ENCODE results near the gene NCMAP. TPM values are rescaled to one million over a fixed set of nuclear protein-coding genes. Genes with fewer than 3 reads are reported as not detected.

Gene NCMAP
- total RNA-seq, 6 experiments from 2014 or later = not detected

- Mint-ChIP-seq H3K9me3 (no peaks in the 10 kb centered on the region), H3K27me3 (ENCODE audit: insufficient read depth) (peaks cover 23% of the 10 kb centered on the region), H3K4me3 (no peak overlapping the region), H3K4me1 (ENCODE audit: low read depth) (peaks cover 21% of the 10 kb centered on the region), H3K36me3 (ENCODE audit: low read depth) (no peaks in the 10 kb centered on the region), H3K27ac (no peak overlapping the region)
- no peak for DNase-seq
- TF ChIP-seq, protein P1, sequence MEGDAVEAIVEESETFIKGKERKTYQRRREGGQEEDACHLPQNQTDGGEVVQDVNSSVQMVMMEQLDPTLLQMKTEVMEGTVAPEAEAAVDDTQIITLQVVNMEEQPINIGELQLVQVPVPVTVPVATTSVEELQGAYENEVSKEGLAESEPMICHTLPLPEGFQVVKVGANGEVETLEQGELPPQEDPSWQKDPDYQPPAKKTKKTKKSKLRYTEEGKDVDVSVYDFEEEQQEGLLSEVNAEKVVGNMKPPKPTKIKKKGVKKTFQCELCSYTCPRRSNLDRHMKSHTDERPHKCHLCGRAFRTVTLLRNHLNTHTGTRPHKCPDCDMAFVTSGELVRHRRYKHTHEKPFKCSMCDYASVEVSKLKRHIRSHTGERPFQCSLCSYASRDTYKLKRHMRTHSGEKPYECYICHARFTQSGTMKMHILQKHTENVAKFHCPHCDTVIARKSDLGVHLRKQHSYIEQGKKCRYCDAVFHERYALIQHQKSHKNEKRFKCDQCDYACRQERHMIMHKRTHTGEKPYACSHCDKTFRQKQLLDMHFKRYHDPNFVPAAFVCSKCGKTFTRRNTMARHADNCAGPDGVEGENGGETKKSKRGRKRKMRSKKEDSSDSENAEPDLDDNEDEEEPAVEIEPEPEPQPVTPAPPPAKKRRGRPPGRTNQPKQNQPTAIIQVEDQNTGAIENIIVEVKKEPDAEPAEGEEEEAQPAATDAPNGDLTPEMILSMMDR (IDR thresholded peaks at IDR 0.05) = no peak
Observed at GRCh38 chr1:24619376-24619775, 63.5 kb downstream of the NCMAP start.

DNA sequence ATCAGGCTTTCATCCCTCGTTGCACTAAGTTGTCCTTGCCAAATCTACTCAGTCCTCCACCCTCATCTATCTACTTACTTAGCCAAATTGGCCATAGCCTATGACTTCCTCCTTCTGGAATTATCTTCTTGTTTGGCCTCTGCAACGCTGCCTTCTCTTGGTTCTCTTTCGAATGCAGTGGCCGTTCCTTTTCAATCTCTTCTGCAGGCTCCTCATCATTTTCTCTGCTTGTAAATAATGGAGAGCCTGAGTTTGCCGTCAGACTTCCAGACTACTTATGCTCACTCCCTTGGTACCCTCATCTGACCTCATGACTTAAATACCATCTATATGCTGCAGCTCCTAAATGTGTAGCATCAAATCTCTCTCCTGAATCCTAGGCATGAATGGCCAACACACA, 64.8 kb downstream of the NCMAP start:
- Mint-ChIP-seq H3K4me1 (ENCODE audit: low read depth) (peaks cover 21% of the 10 kb centered on the region), H3K36me3 (ENCODE audit: low read depth) (no peaks in the 10 kb centered on the region; the same call in 1 of the 2 replicates), H3K27me3 (ENCODE audit: insufficient read depth) (peaks cover 25% of the 10 kb centered on the region), H3K27ac (no peak overlapping the region), H3K4me3 (no peak overlapping the region), H3K9me3 (no peaks in the 10 kb centered on the region)
- TF ChIP-seq, protein P1 (IDR thresholded peaks at IDR 0.05) = no peak
- DNase-seq = no peak

DNA sequence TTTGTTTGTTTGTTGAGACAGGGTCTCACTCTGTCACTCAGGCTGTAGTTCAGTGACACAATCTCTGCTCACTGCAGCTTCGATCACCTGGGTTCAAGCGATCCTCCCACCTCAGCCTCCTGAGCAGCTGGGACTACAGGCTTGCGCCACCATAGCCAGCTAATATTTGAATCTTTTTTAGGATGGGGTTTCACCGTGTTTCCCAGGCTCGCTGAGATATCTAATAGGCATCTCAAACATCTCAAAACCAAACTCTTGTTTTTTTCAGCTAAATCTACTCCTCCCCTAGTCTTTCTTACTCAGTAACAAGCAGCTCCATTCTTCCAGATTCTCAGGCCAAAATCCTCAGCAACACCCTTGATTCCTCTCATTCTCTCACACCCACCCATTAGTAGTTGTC, 65.2 kb downstream of the NCMAP start:
- peak; percentile 9 for DNase-seq
- peaks cover 28% of the 10 kb centered on the region for H3K27me3 Mint-ChIP-seq (ENCODE audit: insufficient read depth)
- H3K27ac Mint-ChIP-seq = peak overlapping the region; percentile 5; the same call in 1 of the 2 replicates
- H3K9me3 Mint-ChIP-seq = no peaks in the 10 kb centered on the region
- no peak overlapping the region for H3K4me3 Mint-ChIP-seq
- H3K4me1 Mint-ChIP-seq (ENCODE audit: low read depth) = peaks cover 21% of the 10 kb centered on the region
- TF ChIP-seq, protein P1 (IDR thresholded peaks at IDR 0.05) = no peak
- no peaks in the 10 kb centered on the region; the same call in 1 of the 2 replicates for H3K36me3 Mint-ChIP-seq (ENCODE audit: low read depth)

- Mint-ChIP-seq H3K36me3 (ENCODE audit: low read depth) (no peaks in the 10 kb centered on the region; the same call in 1 of the 2 replicates), H3K9me3 (no peaks in the 10 kb centered on the region), H3K27ac (no peak overlapping the region), H3K4me3 (no peak overlapping the region), H3K27me3 (ENCODE audit: insufficient read depth) (peaks cover 24% of the 10 kb centered on the region), H3K4me1 (ENCODE audit: low read depth) (peaks cover 21% of the 10 kb centered on the region)
- DNase-seq = no peak
- TF ChIP-seq, protein P1 (IDR thresholded peaks at IDR 0.05) = no peak
Observed at GRCh38 chr1:24622218-24622617, 66.3 kb downstream of the NCMAP start.

- Mint-ChIP-seq H3K27ac (no peak overlapping the region), H3K36me3 (ENCODE audit: low read depth) (no peaks in the 10 kb centered on the region), H3K4me3 (no peak overlapping the region), H3K4me1 (ENCODE audit: low read depth) (peaks cover 11% of the 10 kb centered on the region), H3K9me3 (no peaks in the 10 kb centered on the region), H3K27me3 (ENCODE audit: insufficient read depth) (peaks cover 14% of the 10 kb centered on the region)
- TF ChIP-seq, protein P1 (IDR thresholded peaks at IDR 0.05) = no peak
- no peak for DNase-seq
Observed at GRCh38 chr1:24632832-24633175, 76.9 kb downstream of the NCMAP start.
